Posterior cingulate gyrus (tissue), 11 donors: ENCODE measurements around the gene APOC1.
"Not testable (repeated sequence)": the region's sequence is repeated elsewhere in the genome, so short reads cannot be mapped to it uniquely, and the experiment has no call there.

Experiments
- DNase-seq, 10 donors: peaks; one replicate each; pipeline versions ENCODE4 v3.0.0 to v3.0.0-alpha.2; 2020 to 2021; ENCODE audit warnings: mixed read lengths in 3 of 10
- intact Hi-C: fragments of 100-400 bp; cut with DNase I; formaldehyde crosslinking; loops from one replicate; pipeline ENCODE4 v1.15.1; 2023

APOC1 gene

DNA sequence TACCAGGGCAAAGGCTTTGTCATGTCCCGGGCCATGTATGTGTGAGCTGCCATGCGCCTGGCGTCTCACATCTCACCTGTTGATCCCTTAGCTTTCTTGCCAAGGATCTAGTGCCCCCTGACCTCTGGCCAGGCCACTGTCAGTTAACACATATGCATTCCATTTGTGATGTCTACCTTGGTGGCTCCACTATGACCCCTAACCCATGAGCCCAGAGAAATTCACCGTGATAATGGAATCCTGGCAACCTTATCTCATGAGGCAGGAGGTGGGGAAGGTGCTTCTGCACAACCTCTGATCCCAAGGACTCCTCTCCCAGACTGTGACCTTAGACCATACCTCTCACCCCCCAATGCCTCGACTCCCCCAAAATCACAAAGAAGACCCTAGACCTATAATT lies 26.1 kb upstream of the APOC1 start:
- DNase-seq, intact Hi-C loops: not testable (repeated sequence)

DNA sequence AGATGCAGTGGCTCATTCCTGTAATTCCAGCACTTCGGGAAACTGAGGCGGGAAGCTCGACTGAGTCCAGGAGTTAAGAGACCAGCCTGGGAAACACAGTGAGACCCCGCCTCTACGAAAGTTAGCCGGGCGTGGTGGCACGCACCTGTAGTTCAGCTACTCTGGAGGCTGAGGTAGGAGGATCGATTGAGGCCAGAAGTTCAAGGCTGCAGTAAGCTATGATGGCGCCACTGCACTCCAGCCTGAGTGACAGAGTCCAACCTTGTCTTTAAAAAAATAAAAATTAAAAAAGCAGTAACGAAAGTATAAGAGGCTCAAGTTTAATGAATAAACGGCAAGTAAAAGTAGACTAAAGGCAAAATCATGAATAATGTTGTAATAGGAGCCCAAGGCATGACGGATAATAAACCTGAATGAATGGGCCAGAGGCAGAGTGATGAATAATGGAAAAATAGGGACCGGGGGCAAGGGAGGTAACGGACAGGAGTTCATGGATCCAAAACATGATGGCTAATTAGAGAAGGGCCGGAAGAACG lies 24.5 kb upstream of the APOC1 start:
- intact Hi-C loops = no loop called here

DNA sequence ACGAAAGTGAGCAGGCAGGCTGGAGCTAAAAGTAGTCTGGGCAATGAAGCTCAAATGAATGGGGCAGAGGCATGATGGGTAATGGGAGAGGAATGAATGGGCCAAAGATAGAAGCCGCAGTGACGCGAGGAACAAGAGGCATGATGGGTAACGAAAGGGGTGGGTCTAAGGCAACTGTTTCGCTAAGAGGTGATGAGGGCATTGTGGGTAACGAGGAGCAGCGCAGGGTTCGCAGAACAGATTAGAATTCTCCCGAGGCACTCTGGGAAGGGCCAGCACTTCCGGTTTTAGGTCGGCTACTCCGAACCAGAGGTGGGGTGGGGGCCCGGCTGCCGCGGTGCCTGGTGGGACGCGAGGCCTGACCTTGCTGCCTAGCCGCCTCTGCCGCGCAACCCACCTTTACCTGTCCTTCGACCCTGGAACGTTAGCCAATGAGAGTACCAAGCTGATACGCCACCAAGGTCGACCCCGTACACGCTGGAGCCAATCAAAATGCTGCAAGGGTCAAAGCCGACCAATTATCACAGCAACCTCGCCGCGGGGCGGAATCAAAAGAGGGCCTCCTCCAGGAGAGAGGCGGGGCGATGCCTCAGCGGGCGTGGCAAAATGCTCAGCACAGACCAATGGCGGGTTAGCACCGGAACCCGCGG lies 23.9 kb upstream of the APOC1 start:
- DNase-seq = peak in 9 of 10 donors; percentile 99 to 100 (median 100)
- intact Hi-C loops = no loop called here

More for the DNA sequence above, 24.5 kb upstream of the APOC1 start:
- DNase-seq = no peak

DNA sequence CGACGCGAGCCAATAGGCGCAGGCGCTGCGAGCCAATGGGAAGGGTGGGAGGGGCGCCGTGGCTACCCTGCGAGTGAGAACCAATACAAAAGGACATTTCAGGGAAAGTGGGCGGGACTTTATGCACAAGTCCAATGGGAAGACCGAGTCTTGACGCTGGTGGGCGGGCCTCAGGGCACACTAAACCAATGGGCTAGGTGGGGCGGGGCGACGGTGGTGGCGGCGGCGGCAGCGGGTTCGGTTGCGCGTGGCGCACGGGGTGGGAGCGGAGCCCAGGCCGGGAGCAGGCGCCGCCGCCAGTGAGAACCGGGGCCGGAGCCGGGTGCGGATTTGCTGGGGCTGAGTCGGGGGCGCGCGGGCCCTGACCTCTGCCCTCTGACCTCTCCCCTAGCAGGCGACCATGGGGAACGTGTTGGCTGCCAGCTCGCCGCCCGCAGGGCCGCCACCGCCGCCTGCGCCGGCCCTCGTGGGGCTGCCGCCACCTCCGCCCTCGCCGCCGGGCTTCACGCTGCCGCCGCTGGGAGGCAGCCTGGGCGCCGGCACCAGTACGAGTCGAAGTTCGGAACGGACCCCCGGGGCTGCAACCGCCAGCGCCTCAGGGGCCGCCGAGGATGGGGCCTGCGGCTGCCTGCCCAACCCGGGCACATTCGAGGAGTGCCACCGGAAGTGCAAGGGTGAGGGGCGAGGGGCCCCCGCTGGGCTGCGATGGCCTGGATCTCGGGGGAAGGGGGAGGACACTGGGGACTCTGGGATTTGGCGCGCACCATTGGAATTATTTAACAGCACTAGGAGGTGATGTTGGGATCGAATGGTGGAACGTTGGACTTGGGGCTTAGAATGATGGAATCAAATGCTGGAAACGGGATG lies 23.2 kb upstream of the APOC1 start, which contains the start of gene TOMM40:
Gene TOMM40 (plus strand): TSS at position 239 of the 867 bp plus-strand sequence. CDS start 162 bp downstream, at position 401.
- peak in 2 of 10 donors; percentile 99 for DNase-seq

DNA sequence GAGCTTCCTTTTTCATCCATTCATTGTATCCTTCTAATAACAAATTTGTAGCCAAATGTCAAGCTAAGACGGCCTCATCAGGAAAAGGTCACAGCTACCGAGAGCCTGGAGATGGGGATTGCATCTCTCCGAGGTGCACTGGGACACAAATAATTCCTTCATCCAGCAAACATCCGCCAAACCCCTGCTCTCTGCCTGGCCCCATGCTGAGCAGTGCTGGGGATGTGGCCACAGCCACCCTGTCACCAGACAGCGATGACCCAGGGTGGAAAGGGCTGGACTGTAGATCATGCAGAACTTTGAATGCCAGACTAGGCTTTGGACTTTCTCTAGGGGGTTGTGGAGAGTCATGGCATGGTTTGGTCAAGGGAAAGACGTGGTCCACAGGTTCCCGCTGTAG lies 21.5 kb upstream of the APOC1 start:
- intact Hi-C loops = no loop called here
- no peak for DNase-seq

More for the DNA sequence above, 23.2 kb upstream of the APOC1 start, which contains the start of gene TOMM40:
- intact Hi-C loops = no loop called here

DNA sequence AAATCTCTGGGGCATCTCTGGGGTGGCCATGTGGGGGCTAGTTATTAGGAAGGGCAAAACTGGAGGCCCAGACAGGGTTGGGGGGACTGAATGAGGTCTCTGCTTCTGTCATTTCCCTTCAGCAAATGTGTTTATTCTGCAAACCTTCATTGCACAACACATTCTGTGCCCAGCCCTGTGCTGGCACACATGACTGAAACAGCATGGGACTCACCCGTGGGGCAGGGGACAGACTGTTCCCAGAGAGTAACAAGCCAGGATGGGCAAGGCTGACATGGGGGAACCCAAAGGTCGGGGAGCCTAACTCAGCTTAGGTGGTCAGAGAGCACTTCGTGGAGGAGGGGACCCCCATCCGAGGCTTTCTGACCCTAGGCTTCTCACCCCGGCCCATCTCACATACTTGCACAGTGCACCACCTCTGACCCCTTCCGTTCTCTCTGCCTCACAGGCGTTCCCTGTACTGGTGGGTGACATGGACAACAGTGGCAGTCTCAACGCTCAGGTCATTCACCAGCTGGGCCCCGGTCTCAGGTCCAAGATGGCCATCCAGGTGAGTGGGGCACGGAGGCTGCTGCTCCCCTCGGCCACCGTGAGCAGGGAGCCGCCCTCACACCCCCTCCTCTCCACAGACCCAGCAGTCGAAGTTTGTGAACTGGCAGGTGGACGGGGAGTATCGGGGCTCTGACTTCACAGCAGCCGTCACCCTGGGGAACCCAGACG lies 20.9 kb upstream of the APOC1 start:
- intact Hi-C loops = no loop called here

DNA sequence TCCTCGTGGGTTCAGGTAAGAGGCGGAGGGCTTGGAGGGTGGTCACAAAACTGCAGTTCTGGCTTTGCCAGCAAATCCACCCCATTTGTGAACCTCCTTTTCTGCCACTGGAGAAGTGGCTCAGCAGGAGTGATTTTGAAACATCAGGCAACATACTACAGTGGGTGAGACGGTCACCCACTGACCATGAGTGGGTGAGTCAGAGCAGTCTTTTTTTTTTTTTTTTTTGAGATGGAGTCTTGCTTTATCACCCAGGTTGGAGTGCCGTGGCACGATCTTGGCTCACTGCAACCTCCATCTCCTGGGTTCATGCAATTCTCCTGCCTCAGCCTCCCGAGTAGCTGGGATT lies 20.4 kb upstream of the APOC1 start:
- DNase-seq = no peak
- intact Hi-C loops = no loop called here

More for the DNA sequence above, 20.9 kb upstream of the APOC1 start:
- DNase-seq = no peak

DNA sequence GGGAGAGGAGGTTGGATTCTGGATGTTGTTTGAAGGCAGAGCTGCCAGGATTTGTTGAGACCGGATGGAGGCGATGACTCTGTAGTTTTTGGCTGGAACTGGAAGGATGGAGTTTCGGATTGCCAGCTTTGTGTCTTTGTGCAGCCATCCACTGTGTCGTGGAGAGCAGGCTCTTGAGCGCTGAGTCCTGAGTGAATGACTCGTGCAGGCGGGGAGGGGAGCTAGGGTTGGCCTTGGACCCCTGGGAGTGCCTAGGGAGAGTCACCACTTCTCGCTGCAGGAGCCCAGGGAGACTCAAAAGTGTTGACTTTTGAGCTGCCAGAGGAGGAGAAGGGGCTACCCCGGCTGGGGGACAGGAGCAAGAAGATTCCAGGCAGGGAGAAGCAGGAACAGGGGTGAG lies 19.5 kb upstream of the APOC1 start:
- intact Hi-C loops = no loop called here
- DNase-seq = no peak

DNA sequence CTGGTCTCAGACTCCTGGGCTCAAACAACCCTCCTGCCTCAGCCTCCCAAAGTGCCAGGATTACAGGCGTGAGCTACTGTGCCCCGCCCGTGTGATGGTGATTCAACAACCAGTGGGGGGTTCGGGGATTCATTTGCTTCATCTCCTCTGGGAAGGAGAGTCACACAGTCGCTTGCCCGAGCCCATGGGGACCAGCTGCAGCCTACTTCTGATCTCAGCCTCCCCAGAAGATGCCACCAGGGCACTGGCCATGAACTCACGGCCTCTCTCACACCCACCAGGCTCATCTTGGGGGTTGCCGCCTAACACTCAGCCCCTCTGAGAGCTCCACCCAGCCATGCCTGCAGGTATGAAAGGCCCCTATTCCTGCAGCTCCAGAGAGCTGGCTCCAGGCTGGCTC lies 16.6 kb upstream of the APOC1 start:
- DNase-seq = no peak
- intact Hi-C loops = no loop called here

DNA sequence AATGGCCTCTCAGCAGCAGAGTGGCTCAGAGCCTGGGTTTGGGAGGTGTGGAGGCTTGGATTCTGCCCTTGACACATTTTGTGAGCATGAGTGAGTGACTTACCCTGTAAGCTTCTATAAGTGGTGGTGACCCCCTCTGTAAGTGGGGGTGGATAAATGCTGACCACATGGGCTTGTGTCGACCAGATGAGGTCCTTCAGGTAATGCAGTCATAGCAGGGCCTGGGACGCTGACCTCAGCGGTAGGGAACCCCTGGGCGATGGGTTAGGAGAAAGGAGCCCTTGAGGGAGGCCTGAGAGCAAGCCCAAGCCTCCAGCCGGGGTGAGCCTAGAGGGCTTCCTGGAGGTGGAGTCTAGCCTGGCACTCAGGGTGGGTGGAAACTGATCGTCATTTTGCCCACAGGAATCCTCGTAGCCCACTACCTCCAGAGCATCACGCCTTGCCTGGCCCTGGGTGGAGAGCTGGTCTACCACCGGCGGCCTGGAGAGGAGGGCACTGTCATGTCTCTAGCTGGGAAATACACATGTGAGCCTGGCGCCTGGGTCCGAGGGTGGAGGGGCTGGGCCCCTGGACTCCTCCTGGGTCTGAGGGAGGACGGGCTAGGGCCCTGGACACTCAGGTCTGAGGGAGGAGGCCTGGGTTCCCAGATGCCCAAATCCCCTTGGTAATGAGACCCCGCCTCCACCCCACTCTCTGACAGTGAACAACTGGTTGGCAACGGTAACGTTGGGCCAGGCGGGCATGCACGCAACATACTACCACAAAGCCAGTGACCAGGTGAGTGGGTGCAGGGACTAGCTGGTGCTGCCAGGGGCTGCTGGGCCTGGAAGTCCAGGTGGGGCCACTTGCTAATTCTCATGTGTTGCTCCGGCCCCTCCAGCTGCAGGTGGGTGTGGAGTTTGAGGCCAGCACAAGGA lies 13.8 kb upstream of the APOC1 start:
- no peak for DNase-seq

DNA sequence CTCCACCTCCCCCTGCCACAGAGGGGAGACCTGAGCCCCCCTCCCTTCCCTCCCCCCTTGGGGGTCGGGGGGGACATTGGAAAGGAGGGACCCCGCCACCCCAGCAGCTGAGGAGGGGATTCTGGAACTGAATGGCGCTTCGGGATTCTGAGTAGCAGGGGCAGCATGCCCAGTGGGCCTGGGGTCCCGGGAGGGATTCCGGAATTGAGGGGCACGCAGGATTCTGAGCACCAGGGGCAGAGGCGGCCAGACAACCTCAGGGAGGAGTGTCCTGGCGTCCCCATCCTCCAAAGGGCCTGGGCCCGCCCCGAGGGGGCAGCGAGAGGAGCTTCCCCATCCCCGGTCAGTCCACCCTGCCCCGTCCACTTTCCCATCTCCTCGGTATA lies 11.2 kb upstream of the APOC1 start:
- intact Hi-C loops = loop anchor here (2.0 to 5.0 kb wide), 2 partner anchors 48 to 154 kb away; no protein-coding TSS in a partner anchor
- no peak for DNase-seq

More for the DNA sequence above, 13.8 kb upstream of the APOC1 start:
- intact Hi-C loops = loop anchor here (5.0 kb wide), 1 partner anchor 157 kb away; no protein-coding TSS in a partner anchor

DNA sequence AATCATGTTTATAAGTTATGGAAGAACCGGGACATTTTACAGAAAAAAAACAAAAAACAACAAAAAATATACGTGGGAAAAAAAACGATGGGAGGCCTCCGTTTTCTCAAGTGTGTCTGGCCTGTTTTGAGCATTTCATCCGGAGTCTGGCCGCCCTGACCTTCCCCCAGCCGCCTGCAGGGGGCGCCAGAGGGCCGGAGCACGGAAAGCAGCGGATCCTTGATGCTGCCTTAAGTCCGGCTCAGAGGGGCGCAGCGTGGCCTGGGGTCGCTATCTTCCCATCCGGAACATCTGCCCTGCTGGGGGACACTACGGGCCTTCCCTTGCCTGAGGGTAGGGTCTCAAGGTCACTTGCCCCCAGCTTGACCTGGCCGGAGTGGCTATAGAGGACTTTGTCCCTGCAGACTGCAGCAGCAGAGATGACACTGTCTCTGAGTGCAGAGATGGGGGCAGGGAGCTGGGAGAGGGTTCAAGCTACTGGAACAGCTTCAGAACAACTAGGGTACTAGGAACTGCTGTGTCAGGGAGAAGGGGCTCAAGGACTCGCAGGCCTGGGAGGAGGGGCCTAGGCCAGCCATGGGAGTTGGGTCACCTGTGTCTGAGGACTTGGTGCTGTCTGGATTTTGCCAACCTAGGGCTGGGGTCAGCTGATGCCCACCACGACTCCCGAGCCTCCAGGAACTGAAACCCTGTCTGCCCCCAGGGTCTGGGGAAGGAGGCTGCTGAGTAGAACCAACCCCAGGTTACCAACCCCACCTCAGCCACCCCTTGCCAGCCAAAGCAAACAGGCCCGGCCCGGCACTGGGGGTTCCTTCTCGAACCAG lies 10.6 kb upstream of the APOC1 start:
- intact Hi-C loops = loop anchor here (2.0 to 5.0 kb wide), 2 partner anchors 47 to 153 kb away; no protein-coding TSS in a partner anchor
- DNase-seq = peak; percentile 61 to 96 (median 82)

DNA sequence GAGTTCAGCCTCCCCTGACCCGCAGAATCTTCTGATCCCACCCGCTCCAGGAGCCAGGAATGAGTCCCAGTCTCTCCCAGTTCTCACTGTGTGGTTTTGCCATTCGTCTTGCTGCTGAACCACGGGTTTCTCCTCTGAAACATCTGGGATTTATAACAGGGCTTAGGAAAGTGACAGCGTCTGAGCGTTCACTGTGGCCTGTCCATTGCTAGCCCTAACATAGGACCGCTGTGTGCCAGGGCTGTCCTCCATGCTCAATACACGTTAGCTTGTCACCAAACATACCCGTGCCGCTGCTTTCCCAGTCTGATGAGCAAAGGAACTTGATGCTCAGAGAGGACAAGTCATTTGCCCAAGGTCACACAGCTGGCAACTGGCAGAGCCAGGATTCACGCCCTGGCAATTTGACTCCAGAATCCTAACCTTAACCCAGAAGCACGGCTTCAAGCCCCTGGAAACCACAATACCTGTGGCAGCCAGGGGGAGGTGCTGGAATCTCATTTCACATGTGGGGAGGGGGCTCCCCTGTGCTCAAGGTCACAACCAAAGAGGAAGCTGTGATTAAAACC lies 9.9 kb upstream of the APOC1 start:
- no peak for DNase-seq
- intact Hi-C loops = loop anchor here (5.0 kb wide), 1 partner anchor 153 kb away; no protein-coding TSS in a partner anchor

DNA sequence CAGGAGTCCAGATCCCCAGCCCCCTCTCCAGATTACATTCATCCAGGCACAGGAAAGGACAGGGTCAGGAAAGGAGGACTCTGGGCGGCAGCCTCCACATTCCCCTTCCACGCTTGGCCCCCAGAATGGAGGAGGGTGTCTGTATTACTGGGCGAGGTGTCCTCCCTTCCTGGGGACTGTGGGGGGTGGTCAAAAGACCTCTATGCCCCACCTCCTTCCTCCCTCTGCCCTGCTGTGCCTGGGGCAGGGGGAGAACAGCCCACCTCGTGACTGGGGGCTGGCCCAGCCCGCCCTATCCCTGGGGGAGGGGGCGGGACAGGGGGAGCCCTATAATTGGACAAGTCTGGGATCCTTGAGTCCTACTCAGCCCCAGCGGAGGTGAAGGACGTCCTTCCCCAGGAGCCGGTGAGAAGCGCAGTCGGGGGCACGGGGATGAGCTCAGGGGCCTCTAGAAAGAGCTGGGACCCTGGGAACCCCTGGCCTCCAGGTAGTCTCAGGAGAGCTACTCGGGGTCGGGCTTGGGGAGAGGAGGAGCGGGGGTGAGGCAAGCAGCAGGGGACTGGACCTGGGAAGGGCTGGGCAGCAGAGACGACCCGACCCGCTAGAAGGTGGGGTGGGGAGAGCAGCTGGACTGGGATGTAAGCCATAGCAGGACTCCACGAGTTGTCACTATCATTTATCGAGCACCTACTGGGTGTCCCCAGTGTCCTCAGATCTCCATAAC lies 8.8 kb upstream of the APOC1 start, which contains the start of gene APOE:
Gene APOE (plus strand): TSS at position 360 of the 724 bp plus-strand sequence. CDS start 829 bp downstream, outside the sequence.
- intact Hi-C loops = no loop called here
- peak in 5 of 10 donors; percentile 25 to 89 (median 52) for DNase-seq

DNA sequence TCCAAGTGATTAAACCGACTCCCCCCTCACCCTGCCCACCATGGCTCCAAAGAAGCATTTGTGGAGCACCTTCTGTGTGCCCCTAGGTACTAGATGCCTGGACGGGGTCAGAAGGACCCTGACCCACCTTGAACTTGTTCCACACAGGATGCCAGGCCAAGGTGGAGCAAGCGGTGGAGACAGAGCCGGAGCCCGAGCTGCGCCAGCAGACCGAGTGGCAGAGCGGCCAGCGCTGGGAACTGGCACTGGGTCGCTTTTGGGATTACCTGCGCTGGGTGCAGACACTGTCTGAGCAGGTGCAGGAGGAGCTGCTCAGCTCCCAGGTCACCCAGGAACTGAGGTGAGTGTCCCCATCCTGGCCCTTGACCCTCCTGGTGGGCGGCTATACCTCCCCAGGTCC lies 6.8 kb upstream of the APOC1 start:
- DNase-seq = no peak
- intact Hi-C loops = no loop called here

DNA sequence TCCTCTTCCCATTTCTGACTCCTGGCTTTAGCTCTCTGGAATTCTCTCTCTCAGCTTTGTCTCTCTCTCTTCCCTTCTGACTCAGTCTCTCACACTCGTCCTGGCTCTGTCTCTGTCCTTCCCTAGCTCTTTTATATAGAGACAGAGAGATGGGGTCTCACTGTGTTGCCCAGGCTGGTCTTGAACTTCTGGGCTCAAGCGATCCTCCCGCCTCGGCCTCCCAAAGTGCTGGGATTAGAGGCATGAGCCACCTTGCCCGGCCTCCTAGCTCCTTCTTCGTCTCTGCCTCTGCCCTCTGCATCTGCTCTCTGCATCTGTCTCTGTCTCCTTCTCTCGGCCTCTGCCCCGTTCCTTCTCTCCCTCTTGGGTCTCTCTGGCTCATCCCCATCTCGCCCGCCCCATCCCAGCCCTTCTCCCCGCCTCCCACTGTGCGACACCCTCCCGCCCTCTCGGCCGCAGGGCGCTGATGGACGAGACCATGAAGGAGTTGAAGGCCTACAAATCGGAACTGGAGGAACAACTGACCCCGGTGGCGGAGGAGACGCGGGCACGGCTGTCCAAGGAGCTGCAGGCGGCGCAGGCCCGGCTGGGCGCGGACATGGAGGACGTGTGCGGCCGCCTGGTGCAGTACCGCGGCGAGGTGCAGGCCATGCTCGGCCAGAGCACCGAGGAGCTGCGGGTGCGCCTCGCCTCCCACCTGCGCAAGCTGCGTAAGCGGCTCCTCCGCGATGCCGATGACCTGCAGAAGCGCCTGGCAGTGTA lies 6.2 kb upstream of the APOC1 start:
- intact Hi-C loops = no loop called here
- no peak for DNase-seq

DNA sequence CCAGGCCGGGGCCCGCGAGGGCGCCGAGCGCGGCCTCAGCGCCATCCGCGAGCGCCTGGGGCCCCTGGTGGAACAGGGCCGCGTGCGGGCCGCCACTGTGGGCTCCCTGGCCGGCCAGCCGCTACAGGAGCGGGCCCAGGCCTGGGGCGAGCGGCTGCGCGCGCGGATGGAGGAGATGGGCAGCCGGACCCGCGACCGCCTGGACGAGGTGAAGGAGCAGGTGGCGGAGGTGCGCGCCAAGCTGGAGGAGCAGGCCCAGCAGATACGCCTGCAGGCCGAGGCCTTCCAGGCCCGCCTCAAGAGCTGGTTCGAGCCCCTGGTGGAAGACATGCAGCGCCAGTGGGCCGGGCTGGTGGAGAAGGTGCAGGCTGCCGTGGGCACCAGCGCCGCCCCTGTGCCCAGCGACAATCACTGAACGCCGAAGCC lies 5.6 kb upstream of the APOC1 start:
- no peak for DNase-seq
- intact Hi-C loops = no loop called here
